ENCODE results near the gene KLF9. TPM values are rescaled to one million over a fixed set of nuclear protein-coding genes. Genes with fewer than 3 reads are reported as not detected.

The KLF9 gene
- polyA plus RNA-seq, 1 of the 3 experiments (the other 2 are of a cell fraction): 5.8 TPM

DNA sequence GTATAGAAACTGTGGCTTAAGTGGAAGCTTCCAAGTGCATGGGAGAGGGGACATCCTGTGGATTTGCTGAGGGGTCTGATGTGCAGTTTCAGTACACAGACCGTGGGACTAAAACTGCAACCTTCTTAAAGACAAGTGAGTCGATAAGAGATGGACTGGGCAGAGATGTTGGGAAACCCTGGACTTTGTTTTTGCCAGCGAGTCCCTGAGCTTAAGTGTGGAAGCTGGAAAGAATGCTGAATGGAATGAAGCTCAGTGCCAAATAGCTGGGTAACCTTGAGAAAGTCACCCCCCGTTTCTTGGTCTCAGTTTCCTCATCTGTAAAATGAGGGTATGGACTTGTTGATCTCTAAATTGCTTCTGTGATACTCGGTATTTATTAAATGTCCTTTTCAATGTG, 37.3 kb upstream of the KLF9 start:
- no peaks in the 10 kb centered on the region for H3K27me3 ChIP-seq (ENCODE audit: insufficient read depth)
- no peak overlapping the region for H3K4me2 ChIP-seq
- H3K9ac ChIP-seq: no peak overlapping the region
- H3K4me3 ChIP-seq (ENCODE audit: low read depth in 2 of 2, low read length in 1 of 2): no peak overlapping the region
- no peaks in the 10 kb centered on the region for H3K79me2 ChIP-seq (ENCODE audit: insufficient read depth)
- no peaks in the 10 kb centered on the region for H3F3A ChIP-seq (replicated peaks; ENCODE audit: insufficient read depth)
- H2AFZ ChIP-seq (ENCODE audit: low read depth): no peak overlapping the region
- ChIA-PET POLR2A (interaction anchor here (0.6 kb wide), 1 partner anchor 189 kb away, joined by 3 read pairs; no protein-coding TSS in a partner anchor), CTCF (interaction anchor here (1.4 kb wide), 1 partner anchor 28 kb away, joined by 3 read pairs; no protein-coding TSS in a partner anchor)
- H3K9me3 ChIP-seq: no peaks in the 10 kb centered on the region
- H3K4me1 ChIP-seq (ENCODE audit: control insufficient read depth in 1 of 2, insufficient read depth in 2 of 2, low read depth in 1 of 2, low read length in 1 of 2): no peaks in the 10 kb centered on the region
- 62% methylated on average over 5 of the region's 5 CpGs for WGBS (ENCODE audit: low lambda C conversion rate)
- H4K20me1 ChIP-seq (ENCODE audit: insufficient read depth): no peaks in the 10 kb centered on the region
- DNase-seq: no peak
- no peak overlapping the region for H3K27ac ChIP-seq (ENCODE audit: low read depth in 2 of 2, low read length in 1 of 2)
- TF ChIP-seq RAD21 (IDR thresholded peaks at IDR 0.05; ENCODE audit: low read length) (no peak), TAF1 (IDR thresholded peaks at IDR 0.05; ENCODE audit: borderline replicate concordance, low read depth, low read length) (no peak), JUND (IDR thresholded peaks at IDR 0.05) (no peak), ELF1 (IDR thresholded peaks at IDR 0.05) (no peak), MAX (IDR thresholded peaks at IDR 0.05; ENCODE audit: low read depth) (no peak)
- TF ChIP-seq, protein P1, sequence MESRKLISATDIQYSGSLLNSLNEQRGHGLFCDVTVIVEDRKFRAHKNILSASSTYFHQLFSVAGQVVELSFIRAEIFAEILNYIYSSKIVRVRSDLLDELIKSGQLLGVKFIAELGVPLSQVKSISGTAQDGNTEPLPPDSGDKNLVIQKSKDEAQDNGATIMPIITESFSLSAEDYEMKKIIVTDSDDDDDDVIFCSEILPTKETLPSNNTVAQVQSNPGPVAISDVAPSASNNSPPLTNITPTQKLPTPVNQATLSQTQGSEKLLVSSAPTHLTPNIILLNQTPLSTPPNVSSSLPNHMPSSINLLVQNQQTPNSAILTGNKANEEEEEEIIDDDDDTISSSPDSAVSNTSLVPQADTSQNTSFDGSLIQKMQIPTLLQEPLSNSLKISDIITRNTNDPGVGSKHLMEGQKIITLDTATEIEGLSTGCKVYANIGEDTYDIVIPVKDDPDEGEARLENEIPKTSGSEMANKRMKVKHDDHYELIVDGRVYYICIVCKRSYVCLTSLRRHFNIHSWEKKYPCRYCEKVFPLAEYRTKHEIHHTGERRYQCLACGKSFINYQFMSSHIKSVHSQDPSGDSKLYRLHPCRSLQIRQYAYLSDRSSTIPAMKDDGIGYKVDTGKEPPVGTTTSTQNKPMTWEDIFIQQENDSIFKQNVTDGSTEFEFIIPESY (IDR thresholded peaks at IDR 0.05; ENCODE audit: borderline replicate concordance, low read depth): no peak
- H3K36me3 ChIP-seq (replicated peaks in 1 of 2; ENCODE audit: control insufficient read depth in 1 of 2, insufficient read depth in 2 of 2, low read length in 1 of 2): no peaks in the 10 kb centered on the region
- no peaks in the 10 kb centered on the region for H3K9me2 ChIP-seq

DNA sequence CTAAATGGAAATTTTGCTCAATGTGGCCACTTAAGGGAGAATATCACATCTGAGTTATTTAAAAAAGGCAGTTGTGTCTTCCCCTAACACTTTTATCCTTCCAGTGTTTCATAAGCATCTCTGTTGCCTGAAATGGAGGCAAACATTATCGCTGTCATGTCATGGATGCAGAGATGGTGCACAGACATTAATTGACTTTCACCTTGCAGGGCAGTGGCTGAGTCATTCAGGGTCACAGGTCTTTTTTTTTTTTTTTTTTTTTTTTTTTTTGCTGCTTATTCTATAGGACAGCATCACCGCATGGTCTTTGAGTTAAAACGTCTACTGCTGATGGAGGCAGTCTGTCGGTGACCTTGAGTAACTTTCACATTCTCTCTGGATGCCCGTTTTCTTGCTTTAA, 36.3 kb upstream of the KLF9 start:
- ChIA-PET CTCF (no interaction called here), POLR2A (no interaction called here)

DNA sequence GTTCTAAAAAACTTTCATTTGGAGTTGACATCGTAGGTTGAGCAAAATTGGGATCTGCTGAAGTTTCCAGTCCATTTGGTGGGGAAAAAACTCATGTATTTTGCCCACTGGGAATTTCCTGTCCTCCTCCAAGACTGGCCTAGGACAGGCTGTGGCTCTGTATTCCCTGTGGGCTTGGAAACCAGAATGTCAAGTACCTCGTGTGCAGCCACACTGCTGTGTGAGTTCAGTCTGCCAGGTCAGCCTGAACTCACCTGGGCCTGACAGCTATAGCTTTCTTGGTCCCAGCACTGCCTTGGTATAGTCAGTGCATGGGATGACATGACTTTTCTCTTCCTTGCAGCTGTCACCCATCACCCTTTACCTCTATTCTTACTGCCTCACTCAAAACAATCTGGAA, 35.0 kb upstream of the KLF9 start:
- H3K4me1 ChIP-seq (ENCODE audit: control insufficient read depth in 1 of 2, insufficient read depth in 2 of 2, low read depth in 1 of 2, low read length in 1 of 2): no peaks in the 10 kb centered on the region
- no peaks in the 10 kb centered on the region for H3K9me2 ChIP-seq
- no peak overlapping the region for H2AFZ ChIP-seq (ENCODE audit: low read depth)
- H3K9me3 ChIP-seq: no peaks in the 10 kb centered on the region
- no peak overlapping the region for H3K27ac ChIP-seq (ENCODE audit: low read depth in 2 of 2, low read length in 1 of 2)
- H3K79me2 ChIP-seq (ENCODE audit: insufficient read depth): no peaks in the 10 kb centered on the region
- H3K4me3 ChIP-seq (ENCODE audit: low read depth in 2 of 2, low read length in 1 of 2): no peak overlapping the region
- no peak for DNase-seq
- 67% methylated on average over 2 of the region's 2 CpGs for WGBS (ENCODE audit: low lambda C conversion rate)
- no peak overlapping the region for H3K9ac ChIP-seq
- H3K4me2 ChIP-seq: no peak overlapping the region
- no peaks in the 10 kb centered on the region for H3K27me3 ChIP-seq (ENCODE audit: insufficient read depth)
- no peaks in the 10 kb centered on the region for H4K20me1 ChIP-seq (ENCODE audit: insufficient read depth)
- CTCF ChIA-PET: no interaction called here
- POLR2A ChIA-PET: no interaction called here
- no peaks in the 10 kb centered on the region for H3K36me3 ChIP-seq (replicated peaks in 1 of 2; ENCODE audit: control insufficient read depth in 1 of 2, insufficient read depth in 2 of 2, low read length in 1 of 2)
- no peaks in the 10 kb centered on the region for H3F3A ChIP-seq (replicated peaks; ENCODE audit: insufficient read depth)
- TF ChIP-seq NFIC (IDR thresholded peaks at IDR 0.05; ENCODE audit: borderline replicate concordance): no peak
- TF ChIP-seq EP300 (IDR thresholded peaks at IDR 0.05; ENCODE audit: borderline replicate concordance in 1 of 2, low read depth in 1 of 2, low read length in 1 of 2): no peak
- no peak for TF ChIP-seq GABPA (IDR thresholded peaks at IDR 0.05; ENCODE audit: low read depth)
- TF ChIP-seq POLR2AphosphoS5 (IDR thresholded peaks at IDR 0.05; ENCODE audit: low read depth, low read length): no peak
- TF ChIP-seq JUND (IDR thresholded peaks at IDR 0.05): no peak
- TF ChIP-seq YY1 (IDR thresholded peaks at IDR 0.05; ENCODE audit: low read depth): no peak
- TF ChIP-seq CTCF (IDR thresholded peaks at IDR 0.05): no peak
- TF ChIP-seq, protein P2, sequence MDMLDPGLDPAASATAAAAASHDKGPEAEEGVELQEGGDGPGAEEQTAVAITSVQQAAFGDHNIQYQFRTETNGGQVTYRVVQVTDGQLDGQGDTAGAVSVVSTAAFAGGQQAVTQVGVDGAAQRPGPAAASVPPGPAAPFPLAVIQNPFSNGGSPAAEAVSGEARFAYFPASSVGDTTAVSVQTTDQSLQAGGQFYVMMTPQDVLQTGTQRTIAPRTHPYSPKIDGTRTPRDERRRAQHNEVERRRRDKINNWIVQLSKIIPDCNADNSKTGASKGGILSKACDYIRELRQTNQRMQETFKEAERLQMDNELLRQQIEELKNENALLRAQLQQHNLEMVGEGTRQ (IDR thresholded peaks at IDR 0.05; ENCODE audit: borderline replicate concordance, low read depth, low read length): no peak
- no peak for TF ChIP-seq TCF12 (IDR thresholded peaks at IDR 0.05)
- no peak for TF ChIP-seq SMC3 (IDR thresholded peaks at IDR 0.05; ENCODE audit: low read depth, low read length)
- no peak for TF ChIP-seq IRF3 (IDR thresholded peaks at IDR 0.05; ENCODE audit: low read depth, low read length)

More for the DNA sequence above, 36.3 kb upstream of the KLF9 start:
- no peak overlapping the region for H3K4me3 ChIP-seq (ENCODE audit: low read depth in 2 of 2, low read length in 1 of 2)
- H3K4me1 ChIP-seq (ENCODE audit: control insufficient read depth in 1 of 2, insufficient read depth in 2 of 2, low read depth in 1 of 2, low read length in 1 of 2): no peaks in the 10 kb centered on the region
- no peak for TF ChIP-seq YY1 (IDR thresholded peaks at IDR 0.05; ENCODE audit: low read depth)
- no peak overlapping the region for H3K27ac ChIP-seq (ENCODE audit: low read depth in 2 of 2, low read length in 1 of 2)
- H3K9me2 ChIP-seq: no peaks in the 10 kb centered on the region
- H4K20me1 ChIP-seq (ENCODE audit: insufficient read depth): no peaks in the 10 kb centered on the region
- DNase-seq: no peak
- WGBS (ENCODE audit: low lambda C conversion rate): 83% methylated on average over 5 of the region's 5 CpGs
- no peak overlapping the region for H2AFZ ChIP-seq (ENCODE audit: low read depth)
- H3K9ac ChIP-seq: no peak overlapping the region
- no peak overlapping the region for H3K4me2 ChIP-seq
- H3K27me3 ChIP-seq (ENCODE audit: insufficient read depth): no peaks in the 10 kb centered on the region
- no peaks in the 10 kb centered on the region for H3K9me3 ChIP-seq
- H3K79me2 ChIP-seq (ENCODE audit: insufficient read depth): no peaks in the 10 kb centered on the region
- no peaks in the 10 kb centered on the region for H3F3A ChIP-seq (replicated peaks; ENCODE audit: insufficient read depth)
- no peaks in the 10 kb centered on the region for H3K36me3 ChIP-seq (replicated peaks in 1 of 2; ENCODE audit: control insufficient read depth in 1 of 2, insufficient read depth in 2 of 2, low read length in 1 of 2)
